WTC11 (cell line): Measurements from ENCODE around the gene TAF11L7. TPM values are rescaled to one million over a fixed set of nuclear protein-coding genes. Genes with fewer than 3 reads are reported as not detected.
"Not testable (repeated sequence)": the region's sequence is repeated elsewhere in the genome, so short reads cannot be mapped to it uniquely, and the experiment has no call there.

ENCODE experiments used
- ATAC-seq: fragments of 200-7000 bp; cut with Tn5 transposase; 2 replicates; pipeline ENCODE4 v1.10.0; 2021; ENCODE audit warnings: mild to moderate bottlenecking, moderate library complexity
- Bru-seq: library from RNA; stranded (reverse); fragments of 400-500 nt; gene quantifications from one replicate; lab custom pipeline; 2021; lab: Mats Ljungman, UMichigan
- CTCF ChIA-PET: fragments of 300-600 bp; sonication (Branson Sonifier 250); formaldehyde crosslinking; loops from one replicate; lab custom pipeline; 2021; ENCODE audit warnings: antibody characterized with exemption; lab: Charles Lee
- POLR2A ChIA-PET: fragments of 350-600 bp; sonication (Branson Sonifier 250); formaldehyde crosslinking; loops from one replicate; lab custom pipeline; 2021; ENCODE audit warnings: antibody characterized with exemption; lab: Charles Lee
- DNase-seq: peaks from one replicate; pipeline ENCODE4 v3.0.0; 2021; ENCODE audit warnings: low spot score
- H3K27ac Mint-ChIP-seq: 2 replicates; pipeline ENCODE4 v1.8.0; 2021; ENCODE audit warnings: mixed read lengths
- H3K27me3 Mint-ChIP-seq: 2 replicates; pipeline ENCODE4 v1.8.0; 2021; ENCODE audit warnings: low read depth, mild to moderate bottlenecking, moderate library complexity, mixed read lengths
- H3K36me3 Mint-ChIP-seq: 2 replicates; pipeline ENCODE4 v1.8.0; 2021; ENCODE audit warnings: mixed read lengths
- H3K4me1 Mint-ChIP-seq: 2 replicates; pipeline ENCODE4 v1.8.0; 2022; ENCODE audit warnings: mixed read lengths
- H3K4me3 Mint-ChIP-seq: 2 replicates; pipeline ENCODE4 v1.8.0; 2021; ENCODE audit warnings: mild to moderate bottlenecking, moderate library complexity, mixed read lengths
- H3K9me3 Mint-ChIP-seq: 2 replicates; pipeline ENCODE4 v1.8.0; 2021; ENCODE audit warnings: mixed read lengths
- ATF1 ChIP-seq: sonication (generic); formaldehyde crosslinking; IDR thresholded peaks from 2 replicates; pipeline ENCODE4 v1.8.1; 2023; ENCODE audit warnings: mild to moderate bottlenecking, moderate library complexity, missing genetic modification reagents
- FOXJ3 ChIP-seq: sonication (generic); formaldehyde crosslinking; IDR thresholded peaks from 2 replicates; pipeline ENCODE4 v1.9.0; 2021; ENCODE audit warnings: missing genetic modification reagents, mild to moderate bottlenecking, borderline replicate concordance
- FOXP1 ChIP-seq: sonication (generic); formaldehyde crosslinking; IDR thresholded peaks from 2 replicates; pipeline ENCODE4 v1.8.0; 2022; ENCODE audit warnings: missing genetic modification reagents, mild to moderate bottlenecking, moderate library complexity, borderline replicate concordance
- GRHL2 ChIP-seq: fragments of 250-450 bp; sonication (Bioruptor Pico); IDR thresholded peaks from 2 replicates; pipeline ENCODE4 v1.8.0; 2022; ENCODE audit warnings: mild to moderate bottlenecking, moderate library complexity; ENCODE audit not compliant: insufficient replicate concordance, severe bottlenecking
- KAT7 ChIP-seq: sonication (generic); formaldehyde crosslinking; IDR thresholded peaks from 2 replicates; pipeline ENCODE4 v1.8.1; 2023; ENCODE audit warnings: missing genetic modification reagents, mild to moderate bottlenecking, borderline replicate concordance
- MXD4 ChIP-seq: fragments of 250-450 bp; sonication (Bioruptor Pico); IDR thresholded peaks from 2 replicates; pipeline ENCODE4 v1.8.0; 2021; ENCODE audit warnings: mild to moderate bottlenecking, moderate library complexity, borderline replicate concordance
- PRRX2 ChIP-seq: fragments of 250-450 bp; sonication (Bioruptor Pico); IDR thresholded peaks from 2 replicates; pipeline ENCODE4 v1.8.0; 2021; ENCODE audit warnings: mild to moderate bottlenecking
- TEAD4 ChIP-seq: sonication (generic); formaldehyde crosslinking; IDR thresholded peaks from 2 replicates; pipeline ENCODE4 v1.8.0; 2022; ENCODE audit warnings: mild to moderate bottlenecking, missing genetic modification reagents
- ZNF138 ChIP-seq: sonication (generic); formaldehyde crosslinking; conservative IDR thresholded peaks from 2 replicates; pipeline ENCODE4 v1.8.1; 2022; ENCODE audit warnings: mild to moderate bottlenecking, moderate library complexity, missing genetic modification reagents
- long read RNA-seq, 3 experiments: library from RNA in 1 of 3; library from capped mRNA in 1 of 3; library from polyadenylated mRNA in 1 of 3; unstranded in 2 of 3; stranded (forward) in 1 of 3; transcript quantifications; one replicate each; pipeline ENCODE4 v2.0.0, GENCODE V29; 2021
- total RNA-seq: library from RNA; stranded (reverse); gene quantifications from 3 replicates; pipeline ENCODE4 v1.2.3, GENCODE V29; 2021
- TF ChIP-seq, protein P1 (sequence below): fragments of 250-450 bp; sonication (Bioruptor Pico); IDR thresholded peaks from 2 replicates; pipeline ENCODE4 v2.1.2; 2022; ENCODE audit warnings: mild to moderate bottlenecking, moderate library complexity
- TF ChIP-seq, protein P2 (sequence below): sonication (generic); formaldehyde crosslinking; IDR thresholded peaks from 2 replicates; pipeline ENCODE4 v1.8.0; 2023; ENCODE audit warnings: missing genetic modification reagents, mild to moderate bottlenecking, borderline replicate concordance
- TF ChIP-seq, protein P3 (sequence below): sonication (generic); formaldehyde crosslinking; IDR thresholded peaks from 2 replicates; pipeline ENCODE4 v1.8.1; 2023; ENCODE audit warnings: mild to moderate bottlenecking, missing genetic modification reagents

The TAF11L7 gene
- total RNA-seq: not detected in 3 replicates
- Bru-seq, nascent RNA: not detected
- long read RNA-seq, experiment 1: 0 reads
- long read RNA-seq, experiment 2: 0 reads
- long read RNA-seq, experiment 3: 0 reads

DNA sequence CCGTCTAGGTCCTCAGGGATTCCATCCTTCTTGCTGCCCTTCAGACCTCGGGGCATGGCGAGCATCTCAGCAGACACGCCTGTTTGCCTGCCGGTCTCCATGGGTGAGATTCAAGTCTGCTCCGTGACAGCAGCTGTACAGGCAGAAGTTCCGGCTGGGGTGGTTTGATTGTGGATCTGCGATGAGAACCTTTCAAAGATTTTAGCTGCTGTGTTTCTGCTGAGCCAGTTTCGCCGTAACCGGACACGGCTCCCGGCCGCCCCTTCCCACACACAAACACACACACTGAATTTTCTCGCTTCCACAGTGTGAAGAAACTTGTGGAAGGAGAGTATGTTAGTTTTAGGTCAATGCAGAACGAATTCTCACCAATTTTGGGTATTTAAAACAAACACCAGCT is at the start of gene TAF11L7:
Gene TAF11L7, minus strand, starts transcription at position 101 of the 400 bp plus-strand sequence.
- H3K9me3 Mint-ChIP-seq, H3K27ac Mint-ChIP-seq, ATAC-seq, POLR2A ChIA-PET, CTCF ChIA-PET, H3K27me3 Mint-ChIP-seq, H3K4me3 Mint-ChIP-seq, DNase-seq, H3K36me3 Mint-ChIP-seq, H3K4me1 Mint-ChIP-seq: not testable (repeated sequence)

DNA sequence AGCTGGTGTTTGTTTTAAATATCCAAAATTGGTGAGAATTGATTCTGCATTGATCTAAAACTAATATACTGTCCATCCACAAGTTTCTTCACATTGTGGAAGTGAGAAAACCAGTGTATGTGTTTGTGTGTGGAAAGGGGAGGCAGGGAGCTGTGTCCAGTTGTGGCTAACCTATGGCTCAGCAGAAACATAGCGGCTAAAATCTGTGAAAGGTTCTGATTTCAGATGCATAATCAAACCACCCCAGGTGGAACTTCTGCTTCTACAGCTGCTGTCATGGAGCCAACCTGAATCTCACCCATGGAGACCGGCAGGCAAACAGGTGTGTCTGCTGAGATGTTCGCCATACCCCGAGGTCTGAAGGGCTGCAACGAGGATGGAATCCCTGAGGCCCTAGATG is 48.6 kb upstream of the TAF11L7 start, which contains the start of gene TAF11L14:
Gene TAF11L14, plus strand, starts transcription at position 301 of the 400 bp plus-strand sequence.
- no peak for DNase-seq
- H3K27me3 Mint-ChIP-seq: no peaks in the 10 kb centered on the region
- no peaks in the 10 kb centered on the region for H3K4me1 Mint-ChIP-seq
- no peak for ATAC-seq
- 0 out of 2 replicates have a peak within 1 kb of the TSS, but pooled peaks have one; percentile 43 for H3K27ac Mint-ChIP-seq
- CTCF ChIA-PET: no interaction called here
- TF ChIP-seq MXD4 (CRISPR knock-in tag) (no peak), ATF1 (CRISPR knock-in tag) (no peak), ZNF138 (CRISPR knock-in tag) (no peak), FOXJ3 (CRISPR knock-in tag) (no peak), TEAD4 (CRISPR knock-in tag) (no peak)
- TF ChIP-seq, protein P1, sequence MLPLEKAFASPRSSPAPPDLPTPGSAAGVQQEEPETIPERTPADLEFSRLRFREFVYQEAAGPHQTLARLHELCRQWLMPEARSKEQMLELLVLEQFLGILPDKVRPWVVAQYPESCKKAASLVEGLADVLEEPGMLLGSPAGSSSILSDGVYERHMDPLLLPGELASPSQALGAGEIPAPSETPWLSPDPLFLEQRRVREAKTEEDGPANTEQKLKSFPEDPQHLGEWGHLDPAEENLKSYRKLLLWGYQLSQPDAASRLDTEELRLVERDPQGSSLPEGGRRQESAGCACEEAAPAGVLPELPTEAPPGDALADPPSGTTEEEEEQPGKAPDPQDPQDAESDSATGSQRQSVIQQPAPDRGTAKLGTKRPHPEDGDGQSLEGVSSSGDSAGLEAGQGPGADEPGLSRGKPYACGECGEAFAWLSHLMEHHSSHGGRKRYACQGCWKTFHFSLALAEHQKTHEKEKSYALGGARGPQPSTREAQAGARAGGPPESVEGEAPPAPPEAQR: no peak
- H3K36me3 Mint-ChIP-seq: no peaks in the 10 kb centered on the region
- POLR2A ChIA-PET: no interaction called here
- H3K9me3 Mint-ChIP-seq: no peaks in the 10 kb centered on the region
- H3K4me3 Mint-ChIP-seq: no peak within 1 kb of the TSS

DNA sequence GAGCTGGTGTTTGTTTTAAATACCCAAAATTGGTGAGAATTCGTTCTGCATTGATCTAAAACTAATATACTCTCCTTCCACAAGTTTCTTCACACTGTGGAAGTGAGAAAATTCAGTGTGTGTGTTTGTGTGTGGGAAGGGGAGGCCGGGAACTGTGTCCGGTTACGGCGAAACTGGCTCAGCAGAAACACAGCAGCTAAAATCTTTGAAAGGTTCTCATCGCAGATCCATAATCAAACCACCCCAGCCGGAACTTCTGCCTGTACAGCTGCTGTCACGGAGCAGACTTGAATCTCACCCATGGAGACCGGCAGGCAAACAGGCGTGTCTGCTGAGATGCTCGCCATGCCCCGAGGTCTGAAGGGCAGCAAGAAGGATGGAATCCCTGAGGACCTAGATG is 46.2 kb upstream of the TAF11L7 start, which contains the start of gene TAF11L13:
Gene TAF11L13, plus strand, starts transcription at position 301 of the 400 bp plus-strand sequence.
- H3K27me3 Mint-ChIP-seq, POLR2A ChIA-PET, H3K27ac Mint-ChIP-seq, H3K36me3 Mint-ChIP-seq, ATAC-seq, H3K9me3 Mint-ChIP-seq, H3K4me1 Mint-ChIP-seq, CTCF ChIA-PET, H3K4me3 Mint-ChIP-seq, DNase-seq: not testable (repeated sequence)

DNA sequence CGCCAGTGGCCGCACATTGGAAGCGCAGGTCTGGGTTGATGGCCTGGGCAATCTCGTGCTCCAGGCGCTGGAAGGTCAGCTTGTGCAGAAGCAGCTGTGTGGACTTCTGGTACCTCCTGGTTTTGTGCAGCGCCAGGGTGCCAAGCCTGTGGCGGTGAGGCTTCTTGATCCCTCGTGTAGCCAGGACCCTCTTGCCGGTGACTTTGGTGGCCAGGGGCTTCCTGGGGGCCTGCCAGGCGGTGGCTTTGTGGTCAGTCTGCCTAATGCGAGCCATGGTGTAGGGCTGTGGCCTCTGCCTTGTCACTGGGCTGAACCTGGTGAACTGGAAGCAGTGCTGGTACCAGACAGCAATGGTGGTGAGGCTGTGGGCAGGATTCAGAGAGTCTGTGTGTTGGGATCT is 40.1 kb upstream of the TAF11L7 start:
- H3K4me1 Mint-ChIP-seq: no peaks in the 10 kb centered on the region
- H3K4me3 Mint-ChIP-seq: no peak overlapping the region
- ChIA-PET POLR2A (no interaction called here), CTCF (no interaction called here)
- H3K27me3 Mint-ChIP-seq: no peaks in the 10 kb centered on the region
- TF ChIP-seq KAT7 (CRISPR knock-in tag): no peak
- no peak for TF ChIP-seq PRRX2
- no peak for TF ChIP-seq FOXP1 (CRISPR knock-in tag)
- TF ChIP-seq, protein P2, sequence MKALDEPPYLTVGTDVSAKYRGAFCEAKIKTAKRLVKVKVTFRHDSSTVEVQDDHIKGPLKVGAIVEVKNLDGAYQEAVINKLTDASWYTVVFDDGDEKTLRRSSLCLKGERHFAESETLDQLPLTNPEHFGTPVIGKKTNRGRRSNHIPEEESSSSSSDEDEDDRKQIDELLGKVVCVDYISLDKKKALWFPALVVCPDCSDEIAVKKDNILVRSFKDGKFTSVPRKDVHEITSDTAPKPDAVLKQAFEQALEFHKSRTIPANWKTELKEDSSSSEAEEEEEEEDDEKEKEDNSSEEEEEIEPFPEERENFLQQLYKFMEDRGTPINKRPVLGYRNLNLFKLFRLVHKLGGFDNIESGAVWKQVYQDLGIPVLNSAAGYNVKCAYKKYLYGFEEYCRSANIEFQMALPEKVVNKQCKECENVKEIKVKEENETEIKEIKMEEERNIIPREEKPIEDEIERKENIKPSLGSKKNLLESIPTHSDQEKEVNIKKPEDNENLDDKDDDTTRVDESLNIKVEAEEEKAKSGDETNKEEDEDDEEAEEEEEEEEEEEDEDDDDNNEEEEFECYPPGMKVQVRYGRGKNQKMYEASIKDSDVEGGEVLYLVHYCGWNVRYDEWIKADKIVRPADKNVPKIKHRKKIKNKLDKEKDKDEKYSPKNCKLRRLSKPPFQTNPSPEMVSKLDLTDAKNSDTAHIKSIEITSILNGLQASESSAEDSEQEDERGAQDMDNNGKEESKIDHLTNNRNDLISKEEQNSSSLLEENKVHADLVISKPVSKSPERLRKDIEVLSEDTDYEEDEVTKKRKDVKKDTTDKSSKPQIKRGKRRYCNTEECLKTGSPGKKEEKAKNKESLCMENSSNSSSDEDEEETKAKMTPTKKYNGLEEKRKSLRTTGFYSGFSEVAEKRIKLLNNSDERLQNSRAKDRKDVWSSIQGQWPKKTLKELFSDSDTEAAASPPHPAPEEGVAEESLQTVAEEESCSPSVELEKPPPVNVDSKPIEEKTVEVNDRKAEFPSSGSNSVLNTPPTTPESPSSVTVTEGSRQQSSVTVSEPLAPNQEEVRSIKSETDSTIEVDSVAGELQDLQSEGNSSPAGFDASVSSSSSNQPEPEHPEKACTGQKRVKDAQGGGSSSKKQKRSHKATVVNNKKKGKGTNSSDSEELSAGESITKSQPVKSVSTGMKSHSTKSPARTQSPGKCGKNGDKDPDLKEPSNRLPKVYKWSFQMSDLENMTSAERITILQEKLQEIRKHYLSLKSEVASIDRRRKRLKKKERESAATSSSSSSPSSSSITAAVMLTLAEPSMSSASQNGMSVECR (CRISPR knock-in tag): no peak
- TF ChIP-seq, protein P3, sequence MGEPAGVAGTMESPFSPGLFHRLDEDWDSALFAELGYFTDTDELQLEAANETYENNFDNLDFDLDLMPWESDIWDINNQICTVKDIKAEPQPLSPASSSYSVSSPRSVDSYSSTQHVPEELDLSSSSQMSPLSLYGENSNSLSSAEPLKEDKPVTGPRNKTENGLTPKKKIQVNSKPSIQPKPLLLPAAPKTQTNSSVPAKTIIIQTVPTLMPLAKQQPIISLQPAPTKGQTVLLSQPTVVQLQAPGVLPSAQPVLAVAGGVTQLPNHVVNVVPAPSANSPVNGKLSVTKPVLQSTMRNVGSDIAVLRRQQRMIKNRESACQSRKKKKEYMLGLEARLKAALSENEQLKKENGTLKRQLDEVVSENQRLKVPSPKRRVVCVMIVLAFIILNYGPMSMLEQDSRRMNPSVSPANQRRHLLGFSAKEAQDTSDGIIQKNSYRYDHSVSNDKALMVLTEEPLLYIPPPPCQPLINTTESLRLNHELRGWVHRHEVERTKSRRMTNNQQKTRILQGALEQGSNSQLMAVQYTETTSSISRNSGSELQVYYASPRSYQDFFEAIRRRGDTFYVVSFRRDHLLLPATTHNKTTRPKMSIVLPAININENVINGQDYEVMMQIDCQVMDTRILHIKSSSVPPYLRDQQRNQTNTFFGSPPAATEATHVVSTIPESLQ: no peak
- TF ChIP-seq GRHL2 (CRISPR knock-in tag): no peak
- ATAC-seq (no peak), DNase-seq (no peak)
- H3K9me3 Mint-ChIP-seq: no peaks in the 10 kb centered on the region
- H3K36me3 Mint-ChIP-seq: no peaks in the 10 kb centered on the region
- no peak overlapping the region for H3K27ac Mint-ChIP-seq
